A549 (cell line): ENCODE data around the gene IL1RL2. TPM values are rescaled to one million over a fixed set of nuclear protein-coding genes. Genes with fewer than 3 reads are reported as not detected.

Source experiments
- ATAC-seq, 2 experiments: fragments of 200-7000 bp in 1 of 2; fragments of >200 bp in 1 of 2; cut with Nextera tagmentation in 1 of 2; cut with Tn5 transposase in 1 of 2; 3 replicates each; pipeline versions ENCODE4 v1.8.0 to v1.9.1; 2018 to 2020; ENCODE audit warnings: mild to moderate bottlenecking in 1 of 2, moderate library complexity in 1 of 2
- CTCF ChIA-PET: fragments of 300-600 bp; sonication (Branson Sonifier 250); formaldehyde crosslinking; extraction: SDS; loops from one replicate; lab custom pipeline; 2021; ENCODE audit warnings: antibody characterized with exemption, inconsistent platforms; lab: Yijun Ruan, JAX
- POLR2A ChIA-PET: fragments of 350-600 bp; formaldehyde crosslinking; extraction: SDS; loops from one replicate; lab custom pipeline; 2021; ENCODE audit warnings: antibody characterized with exemption, inconsistent platforms; lab: Yijun Ruan, JAX
- DNase-seq, 2 experiments: peaks; one replicate each; pipeline versions ENCODE4 v3.0.0 to v3.0.0-alpha.2; 2011 to 2016; ENCODE audit warnings: low read depth in 1 of 2, low spot score in 1 of 2
- FAIRE-seq: peaks from 2 replicates; lab custom pipeline; 2011; peaks lifted over from hg19 to GRCh38; lab: Jason Lieb, UNC
- H3K27ac ChIP-seq, 2 experiments: fragments of >200 bp; sonication (Bioruptor Twin); formaldehyde crosslinking; 3 replicates each; pipeline ENCODE4 v1.5.1; 2016 to 2017
- H3K4me1 ChIP-seq: fragments of >200 bp; sonication (Bioruptor Twin); formaldehyde crosslinking; 3 replicates; pipeline ENCODE4 v1.6.1; 2016
- H3K4me2 ChIP-seq: fragments of >200 bp; sonication (Bioruptor Twin); formaldehyde crosslinking; 3 replicates; pipeline ENCODE4 v1.6.1; 2016
- H3K4me3 ChIP-seq: fragments of >200 bp; sonication (Bioruptor Twin); formaldehyde crosslinking; 3 replicates; pipeline ENCODE4 v1.5.1; 2016
- H3K9me3 ChIP-seq: fragments of >200 bp; sonication (Bioruptor Twin); formaldehyde crosslinking; 3 replicates; pipeline ENCODE4 v1.6.1; 2016
- BHLHE40 ChIP-seq: IDR thresholded peaks from 2 replicates; pipeline ENCODE4 v1.6.1; 2012; ENCODE audit warnings: low read depth, low read length, inconsistent platforms
- CEBPB ChIP-seq, 2 experiments: fragments of >200 bp in 1 of 2; sonication (Bioruptor Twin) in 1 of 2; formaldehyde crosslinking in 1 of 2; IDR thresholded peaks; 2 replicates each; pipeline ENCODE4 v1.6.1; 2012 to 2016
- CHD2 ChIP-seq: fragments of 150-350 bp; IDR thresholded peaks from 2 replicates; pipeline ENCODE4 v1.6.1; 2014; ENCODE audit warnings: low read length; ENCODE audit not compliant: partially characterized antibody
- CHD4 ChIP-seq: fragments of 200-600 bp; sonication (generic); IDR thresholded peaks from 2 replicates; pipeline ENCODE4 v1.6.1; 2016; ENCODE audit warnings: antibody characterized with exemption, mild to moderate bottlenecking, borderline replicate concordance
- EHF ChIP-seq: fragments of 250-450 bp; sonication (Bioruptor Pico); IDR thresholded peaks from 2 replicates; pipeline ENCODE4 v1.5.0; 2020; ENCODE audit warnings: mild to moderate bottlenecking
- EHMT2 ChIP-seq: fragments of 200-600 bp; sonication (generic); IDR thresholded peaks from 2 replicates; pipeline ENCODE4 v1.6.1; 2016; ENCODE audit warnings: antibody characterized with exemption, low read depth, mild to moderate bottlenecking, moderate library complexity
- ESRRA ChIP-seq: fragments of 150-350 bp; IDR thresholded peaks from 2 replicates; pipeline ENCODE4 v1.6.1; 2014; ENCODE audit warnings: mild to moderate bottlenecking, low read length, borderline replicate concordance
- FOXS1 ChIP-seq: fragments of 250-450 bp; sonication (Bioruptor Pico); IDR thresholded peaks from 2 replicates; pipeline ENCODE4 v1.5.0; 2020; ENCODE audit warnings: mild to moderate bottlenecking, moderate library complexity
- GATA3 ChIP-seq: IDR thresholded peaks from 2 replicates; pipeline ENCODE4 v1.6.1; 2012; ENCODE audit warnings: borderline replicate concordance
- HDAC2 ChIP-seq: fragments of 200-600 bp; sonication (generic); IDR thresholded peaks from 2 replicates; pipeline ENCODE4 v1.6.1; 2016
- HEYL ChIP-seq: fragments of 250-450 bp; sonication (Bioruptor Pico); IDR thresholded peaks from 2 replicates; pipeline ENCODE4 v1.8.0; 2021; ENCODE audit warnings: mild to moderate bottlenecking, moderate library complexity
- HOXB13 ChIP-seq: fragments of 250-450 bp; sonication (Bioruptor Pico); IDR thresholded peaks from 2 replicates; pipeline ENCODE4 v1.5.0; 2020; ENCODE audit warnings: low read depth, mild to moderate bottlenecking, moderate library complexity
- JUNB ChIP-seq: fragments of >200 bp; sonication (Bioruptor Twin); formaldehyde crosslinking; IDR thresholded peaks from 2 replicates; pipeline ENCODE4 v1.6.1; 2016
- KDM5A ChIP-seq: fragments of 200-600 bp; sonication (generic); IDR thresholded peaks from 2 replicates; pipeline ENCODE4 v1.6.1; 2016; ENCODE audit warnings: antibody characterized with exemption, mild to moderate bottlenecking
- MAX ChIP-seq: IDR thresholded peaks from 2 replicates; pipeline ENCODE4 v1.6.1; 2012
- MAZ ChIP-seq: fragments of 150-350 bp; IDR thresholded peaks from 2 replicates; pipeline ENCODE4 v1.6.1; 2014; ENCODE audit warnings: antibody characterized with exemption, low read depth, low read length, borderline replicate concordance
- NR3C1 ChIP-seq: fragments of >200 bp; sonication (Bioruptor Twin); formaldehyde crosslinking; IDR thresholded peaks from 3 replicates; pipeline ENCODE4 v1.6.1; 2017
- PBX3 ChIP-seq: IDR thresholded peaks from 2 replicates; pipeline ENCODE4 v1.6.1; 2012
- POLR2A ChIP-seq: IDR thresholded peaks from 2 replicates; pipeline ENCODE4 v1.6.1; 2012; ENCODE audit warnings: mild to moderate bottlenecking, low read length
- POLR2AphosphoS2 ChIP-seq: conservative IDR thresholded peaks from 2 replicates; pipeline ENCODE4 v1.6.1; 2012; ENCODE audit warnings: low read length, improper control_type of control experiment, inconsistent platforms
- RCOR1 ChIP-seq: fragments of 150-350 bp; IDR thresholded peaks from 2 replicates; pipeline ENCODE4 v1.6.1; 2014; ENCODE audit warnings: antibody characterized with exemption, low read length, low read depth
- RNF2 ChIP-seq: fragments of 200-600 bp; sonication (generic); IDR thresholded peaks from 2 replicates; pipeline ENCODE4 v1.6.1; 2016; ENCODE audit warnings: low read depth, mild to moderate bottlenecking, antibody characterized with exemption, moderate library complexity, borderline replicate concordance
- SMC3 ChIP-seq: fragments of >200 bp; sonication (Bioruptor Twin); formaldehyde crosslinking; IDR thresholded peaks from 3 replicates; pipeline ENCODE4 v1.6.1; 2018; ENCODE audit warnings: inconsistent platforms
- TFCP2L1 ChIP-seq: fragments of 250-450 bp; sonication (Bioruptor Pico); IDR thresholded peaks from 2 replicates; pipeline ENCODE4 v1.5.0; 2021; ENCODE audit warnings: mild to moderate bottlenecking
- ZC3H11A ChIP-seq: fragments of 450-650 bp; IDR thresholded peaks from 2 replicates; pipeline ENCODE4 v1.6.1; 2014; ENCODE audit warnings: antibody characterized with exemption, mild to moderate bottlenecking
- ZFP36 ChIP-seq: fragments of 450-650 bp; IDR thresholded peaks from 2 replicates; pipeline ENCODE4 v1.6.1; 2014; ENCODE audit warnings: borderline replicate concordance; ENCODE audit not compliant: partially characterized antibody
- ZSCAN20 ChIP-seq: fragments of 250-450 bp; sonication (Bioruptor Pico); IDR thresholded peaks from 2 replicates; pipeline ENCODE4 v1.8.0; 2022; ENCODE audit warnings: mild to moderate bottlenecking, moderate library complexity
- WGBS: methylation state at CpG from one replicate; pipeline ENCODE4 v1.1.6; 2017; ENCODE audit errors: missing lambda C conversion rate; 5-methylcytosine and 5-hydroxymethylcytosine counted together
- polyA plus RNA-seq, 4 experiments: library from polyadenylated mRNA; depleted of rRNA in 3 of 4; stranded (reverse); fragments of >200 nt; fragmentation: RNase III in 1 of 4; extraction: RNeasy Plus Mini Kit Qiagen cat#74134 plus additional on column Dnase treatment in 1 of 4; gene quantifications; 2 replicates in 3 of 4; 3 replicates in 1 of 4; pipeline ENCODE4 v1.2.3, GENCODE V29; 2011 to 2017
- TF ChIP-seq, protein P1 (sequence below): IDR thresholded peaks from 2 replicates; pipeline ENCODE4 v1.6.1; 2012; ENCODE audit warnings: low read depth, borderline replicate concordance
- TF ChIP-seq, protein P2 (sequence below): fragments of >200 bp; sonication (Bioruptor Twin); formaldehyde crosslinking; IDR thresholded peaks from 2 replicates; pipeline ENCODE4 v1.6.1; 2016
- TF ChIP-seq, protein P3 (sequence below): fragments of 250-450 bp; sonication (Bioruptor Pico); IDR thresholded peaks from 2 replicates; pipeline ENCODE4 v1.5.0; 2020; ENCODE audit warnings: low read depth, mild to moderate bottlenecking, moderate library complexity

IL1RL2 gene
- polyA plus RNA-seq, 2 of the 4 experiments (the other 2 are of a cell fraction): 0.05 TPM; not detected in 1

DNA sequence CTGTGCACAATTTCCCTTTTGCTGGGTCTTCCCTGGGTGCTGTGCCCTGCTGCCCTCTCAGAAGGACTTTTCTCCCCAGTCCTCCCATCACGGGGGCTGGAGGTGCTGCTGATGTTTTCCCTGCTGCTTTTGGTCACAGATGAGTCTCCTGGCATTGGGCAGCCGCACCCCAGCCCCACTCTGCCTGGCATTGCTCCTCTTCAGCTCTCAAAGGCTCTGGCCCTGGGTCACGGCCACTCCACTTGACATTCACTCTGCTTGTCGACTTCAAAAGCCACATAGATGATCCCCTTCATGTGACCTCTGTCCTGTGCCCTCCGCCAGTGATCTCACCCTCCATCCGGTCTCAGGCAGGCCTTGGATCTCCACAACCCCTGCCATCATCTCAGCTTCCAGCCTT lies 81.0 kb downstream of the IL1RL2 start:
- DNase-seq (no peak), ATAC-seq (no peak), FAIRE-seq (no peak)
- TF ChIP-seq BHLHE40 (no peak), CHD2 (no peak), ZSCAN20 (CRISPR knock-in tag) (no peak)
- TF ChIP-seq, protein P1, sequence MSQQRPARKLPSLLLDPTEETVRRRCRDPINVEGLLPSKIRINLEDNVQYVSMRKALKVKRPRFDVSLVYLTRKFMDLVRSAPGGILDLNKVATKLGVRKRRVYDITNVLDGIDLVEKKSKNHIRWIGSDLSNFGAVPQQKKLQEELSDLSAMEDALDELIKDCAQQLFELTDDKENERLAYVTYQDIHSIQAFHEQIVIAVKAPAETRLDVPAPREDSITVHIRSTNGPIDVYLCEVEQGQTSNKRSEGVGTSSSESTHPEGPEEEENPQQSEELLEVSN: no peak
- H3K4me2 ChIP-seq: no peak overlapping the region
- POLR2A ChIA-PET: no interaction called here
- H3K4me3 ChIP-seq: no peak overlapping the region
- no peaks in the 10 kb centered on the region for H3K9me3 ChIP-seq
- CTCF ChIA-PET: interaction anchor here (1.2 to 1.7 kb wide), 2 partner anchors 16 to 40 kb away, joined by 3 to 7 read pairs; no protein-coding TSS in a partner anchor
- no peak overlapping the region for H3K27ac ChIP-seq
- WGBS: 31% methylated on average over 6 of the region's 6 CpGs
- no peaks in the 10 kb centered on the region for H3K4me1 ChIP-seq

GRCh38 chr2:102268510-102269199 lies 81.8 kb downstream of the IL1RL2 start:
- no peak for DNase-seq
- Histone ChIP-seq H3K4me1 (no peaks in the 10 kb centered on the region), H3K4me2 (no peak overlapping the region), H3K9me3 (no peaks in the 10 kb centered on the region), H3K27ac (no peak overlapping the region), H3K4me3 (no peak overlapping the region)
- WGBS: 74% methylated on average over 4 of the region's 4 CpGs
- CTCF ChIA-PET: interaction anchor here (1.7 kb wide), 1 partner anchor 17 kb away, joined by 7 read pairs; no protein-coding TSS in a partner anchor
- TF ChIP-seq KDM5A (no peak), RCOR1 (no peak), CHD4 (no peak), BHLHE40 (no peak), POLR2AphosphoS2 (no peak), MAX (no peak), CHD2 (no peak), ZFP36 (no peak), HDAC2 (no peak), EHMT2 (no peak), GATA3 (no peak), NR3C1 (no peak), FOXS1 (CRISPR knock-in tag) (no peak), POLR2A (no peak), CEBPB (IDR thresholded peaks at IDR 0.05) (no peak), HEYL (CRISPR knock-in tag) (no peak), HOXB13 (CRISPR knock-in tag) (no peak), ZC3H11A (no peak)
- TF ChIP-seq, protein P2, sequence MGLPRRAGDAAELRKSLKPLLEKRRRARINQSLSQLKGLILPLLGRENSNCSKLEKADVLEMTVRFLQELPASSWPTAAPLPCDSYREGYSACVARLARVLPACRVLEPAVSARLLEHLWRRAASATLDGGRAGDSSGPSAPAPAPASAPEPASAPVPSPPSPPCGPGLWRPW: no peak
- TF ChIP-seq, protein P3, sequence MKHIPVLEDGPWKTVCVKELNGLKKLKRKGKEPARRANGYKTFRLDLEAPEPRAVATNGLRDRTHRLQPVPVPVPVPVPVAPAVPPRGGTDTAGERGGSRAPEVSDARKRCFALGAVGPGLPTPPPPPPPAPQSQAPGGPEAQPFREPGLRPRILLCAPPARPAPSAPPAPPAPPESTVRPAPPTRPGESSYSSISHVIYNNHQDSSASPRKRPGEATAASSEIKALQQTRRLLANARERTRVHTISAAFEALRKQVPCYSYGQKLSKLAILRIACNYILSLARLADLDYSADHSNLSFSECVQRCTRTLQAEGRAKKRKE (CRISPR knock-in tag): no peak
- POLR2A ChIA-PET: no interaction called here
- no peak for FAIRE-seq
- ATAC-seq: no peak

- H3K4me3 ChIP-seq: no peak overlapping the region
- no peak for ATAC-seq
- no peaks in the 10 kb centered on the region for H3K9me3 ChIP-seq
- POLR2A ChIA-PET: no interaction called here
- no peak overlapping the region for H3K27ac ChIP-seq
- TF ChIP-seq EHF (CRISPR knock-in tag) (no peak), RCOR1 (no peak), JUNB (no peak), ESRRA (no peak), HEYL (CRISPR knock-in tag) (no peak), SMC3 (no peak), MAZ (no peak), RNF2 (no peak), TFCP2L1 (no peak), PBX3 (no peak)
- no peak for FAIRE-seq
- DNase-seq: no peak
- no peaks in the 10 kb centered on the region for H3K4me1 ChIP-seq
- CTCF ChIA-PET: interaction anchor here (1.2 kb wide), 1 partner anchor 29 kb away, joined by 3 read pairs; no protein-coding TSS in a partner anchor
- WGBS: 57% methylated on average over 4 of the region's 4 CpGs
- no peak overlapping the region for H3K4me2 ChIP-seq
Observed at GRCh38 chr2:102269200-102269524, 82.3 kb downstream of the IL1RL2 start.
